ENCODE measurements around the gene PEX16.

Gene PEX16

DNA sequence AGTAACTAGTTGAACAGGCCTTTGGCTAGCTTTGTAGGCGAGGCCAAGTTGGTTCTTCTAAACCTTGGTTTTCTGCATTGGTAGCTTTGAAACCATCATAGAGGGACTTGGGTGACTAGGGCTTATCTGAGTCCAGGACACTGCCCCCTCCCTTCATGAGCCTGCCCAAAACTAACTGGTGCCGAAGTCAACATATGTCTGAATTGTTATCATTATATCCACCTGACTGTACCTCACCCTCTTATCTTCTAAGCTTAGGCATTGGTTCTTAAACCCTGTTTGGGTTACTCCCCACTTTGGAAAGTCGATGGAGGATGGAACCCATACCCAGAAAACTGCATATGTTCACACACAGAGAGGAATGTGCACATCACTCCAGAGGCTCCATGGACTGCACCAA lies 39.8 kb downstream of the PEX16 start:
- H3K27ac ChIP-seq = no peak overlapping the region
- TF ChIP-seq, protein P1, sequence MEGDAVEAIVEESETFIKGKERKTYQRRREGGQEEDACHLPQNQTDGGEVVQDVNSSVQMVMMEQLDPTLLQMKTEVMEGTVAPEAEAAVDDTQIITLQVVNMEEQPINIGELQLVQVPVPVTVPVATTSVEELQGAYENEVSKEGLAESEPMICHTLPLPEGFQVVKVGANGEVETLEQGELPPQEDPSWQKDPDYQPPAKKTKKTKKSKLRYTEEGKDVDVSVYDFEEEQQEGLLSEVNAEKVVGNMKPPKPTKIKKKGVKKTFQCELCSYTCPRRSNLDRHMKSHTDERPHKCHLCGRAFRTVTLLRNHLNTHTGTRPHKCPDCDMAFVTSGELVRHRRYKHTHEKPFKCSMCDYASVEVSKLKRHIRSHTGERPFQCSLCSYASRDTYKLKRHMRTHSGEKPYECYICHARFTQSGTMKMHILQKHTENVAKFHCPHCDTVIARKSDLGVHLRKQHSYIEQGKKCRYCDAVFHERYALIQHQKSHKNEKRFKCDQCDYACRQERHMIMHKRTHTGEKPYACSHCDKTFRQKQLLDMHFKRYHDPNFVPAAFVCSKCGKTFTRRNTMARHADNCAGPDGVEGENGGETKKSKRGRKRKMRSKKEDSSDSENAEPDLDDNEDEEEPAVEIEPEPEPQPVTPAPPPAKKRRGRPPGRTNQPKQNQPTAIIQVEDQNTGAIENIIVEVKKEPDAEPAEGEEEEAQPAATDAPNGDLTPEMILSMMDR (conservative IDR thresholded peaks at IDR 0.05) = no peak

DNA sequence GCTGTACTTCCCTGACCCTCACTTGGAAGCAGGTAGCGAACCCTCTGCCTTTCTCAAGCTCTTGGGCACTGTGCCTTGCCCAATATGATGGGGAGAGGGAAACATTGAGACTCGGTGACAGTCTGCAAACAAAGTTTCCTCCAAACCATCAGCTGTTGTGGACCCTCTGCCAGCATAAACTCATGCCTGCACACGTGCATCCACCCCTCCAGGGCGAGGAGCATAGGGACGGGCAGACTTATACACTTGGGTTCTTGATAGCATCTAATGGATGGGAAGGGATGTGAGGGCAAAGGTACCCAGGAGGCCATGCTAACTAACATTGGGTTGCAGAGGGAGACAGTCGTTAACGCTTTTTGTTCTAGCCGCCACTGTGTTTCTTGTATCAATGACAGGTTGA lies 40.5 kb downstream of the PEX16 start:
- TF ChIP-seq, protein P1 (conservative IDR thresholded peaks at IDR 0.05) = no peak
- H3K27ac ChIP-seq = no peak overlapping the region

DNA sequence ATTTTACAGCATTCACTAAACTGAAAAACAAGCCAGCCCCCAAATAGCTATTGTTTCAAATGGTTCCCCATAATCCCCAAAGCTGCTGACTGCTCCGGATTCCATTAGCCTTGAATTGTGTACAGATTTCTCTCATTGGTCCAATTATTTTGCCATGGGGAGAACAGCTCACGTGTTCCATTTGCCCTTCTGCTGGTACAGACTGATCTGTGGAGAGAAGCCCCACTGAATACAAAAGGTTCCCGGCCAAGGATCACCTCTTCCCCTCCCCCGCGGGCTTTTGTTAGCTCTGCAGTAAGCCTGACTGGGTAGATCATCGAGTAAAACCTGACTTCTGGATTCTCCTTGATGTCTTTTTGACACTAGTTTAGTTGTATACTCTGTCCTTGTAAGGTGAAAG lies 41.3 kb downstream of the PEX16 start:
- H3K27ac ChIP-seq = no peak overlapping the region
- TF ChIP-seq, protein P1 (conservative IDR thresholded peaks at IDR 0.05) = no peak

DNA sequence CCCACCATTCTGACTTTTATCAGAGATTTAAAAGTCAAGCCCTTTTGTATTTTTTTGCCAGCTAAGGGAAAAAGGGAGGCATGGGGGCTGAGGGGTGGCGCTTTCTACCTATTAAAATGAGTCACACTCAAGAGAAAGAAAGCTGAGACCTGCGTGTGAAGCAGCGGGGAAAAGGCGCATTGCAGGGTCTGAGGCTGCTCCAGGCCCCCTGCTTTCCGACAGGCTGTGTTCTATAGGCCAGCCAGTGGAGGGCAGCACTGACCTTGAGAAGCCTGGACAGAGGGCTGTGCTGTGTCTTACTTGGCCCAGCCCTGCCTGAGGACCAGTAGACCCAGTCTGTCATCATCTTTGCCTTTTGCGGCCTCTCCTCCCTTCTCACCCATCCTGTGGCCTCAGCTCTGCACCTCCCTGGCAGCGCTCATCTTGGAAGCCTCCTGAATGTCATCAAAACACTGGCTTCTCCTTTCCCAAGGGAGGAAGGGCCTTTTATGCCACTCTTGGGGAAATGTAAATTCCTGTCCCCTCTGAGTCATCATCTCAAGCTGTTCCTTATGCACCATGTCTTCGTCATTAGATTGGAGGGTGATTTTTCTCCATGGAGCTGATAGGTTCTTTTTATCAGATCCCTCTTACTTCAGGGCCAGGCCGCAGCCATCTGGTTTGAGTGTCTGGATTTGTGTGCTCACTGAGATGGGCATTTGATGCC lies 44.9 kb downstream of the PEX16 start:
- no peak overlapping the region for H3K27ac ChIP-seq
- TF ChIP-seq, protein P1 (conservative IDR thresholded peaks at IDR 0.05) = peak; percentile 76

DNA sequence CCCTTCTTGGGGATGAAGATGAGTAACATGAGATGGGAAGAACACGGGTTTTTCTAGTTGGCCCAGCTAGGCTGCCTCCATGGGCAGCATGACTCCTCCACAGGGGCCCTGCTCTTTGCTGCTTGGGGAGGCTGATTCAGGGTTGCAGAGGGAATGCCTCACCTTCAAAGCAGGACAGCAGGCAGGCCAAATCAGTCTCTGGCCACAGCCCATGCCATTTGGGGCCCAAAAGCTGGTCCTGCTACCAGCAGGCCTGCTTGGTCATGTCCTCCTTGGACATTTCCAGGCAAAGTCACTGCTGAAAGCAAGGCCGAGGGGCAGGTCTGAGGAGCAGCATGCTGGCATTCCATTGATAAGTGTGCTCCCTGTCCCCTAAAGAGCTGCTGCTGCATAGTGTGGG lies 46.0 kb downstream of the PEX16 start:
- H3K27ac ChIP-seq = no peak overlapping the region
- TF ChIP-seq, protein P1 (conservative IDR thresholded peaks at IDR 0.05) = no peak

DNA sequence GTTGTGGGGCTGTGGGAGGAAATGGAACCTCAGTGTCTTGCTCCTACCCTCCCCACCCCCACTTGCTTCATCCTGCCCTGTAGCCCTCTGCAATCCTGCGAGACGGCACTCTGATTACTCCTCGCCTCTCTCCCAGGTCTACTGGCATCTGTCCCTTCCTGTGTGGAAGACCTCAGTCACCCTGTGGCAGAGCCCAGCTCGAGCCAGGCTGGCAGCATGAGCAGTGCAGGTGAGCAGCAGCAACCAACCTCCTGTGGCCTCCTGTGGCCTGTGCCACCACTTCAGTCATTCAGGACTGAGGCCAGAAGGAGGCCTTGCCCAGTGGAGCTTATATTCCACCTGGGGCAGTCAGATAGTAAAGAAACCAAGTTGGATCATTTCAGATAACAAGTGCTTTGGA lies 47.0 kb downstream of the PEX16 start:
- TF ChIP-seq, protein P1 (conservative IDR thresholded peaks at IDR 0.05) = no peak
- H3K27ac ChIP-seq = no peak overlapping the region

DNA sequence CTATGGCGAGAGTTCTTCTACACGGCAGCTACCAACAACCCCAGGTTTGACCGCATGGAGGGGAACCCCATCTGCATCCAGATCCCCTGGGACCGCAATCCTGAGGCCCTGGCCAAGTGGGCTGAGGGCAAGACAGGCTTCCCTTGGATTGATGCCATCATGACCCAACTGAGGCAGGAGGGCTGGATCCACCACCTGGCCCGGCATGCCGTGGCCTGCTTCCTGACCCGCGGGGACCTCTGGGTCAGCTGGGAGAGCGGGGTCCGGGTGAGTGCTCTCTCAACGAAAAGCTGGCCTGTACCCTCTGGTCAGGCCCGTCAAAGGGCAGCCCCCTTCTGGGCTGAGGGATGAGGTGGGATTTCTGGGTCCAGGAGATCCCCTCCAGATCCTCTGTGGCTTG lies 48.1 kb downstream of the PEX16 start:
- H3K27ac ChIP-seq = no peak overlapping the region
- TF ChIP-seq, protein P1 (conservative IDR thresholded peaks at IDR 0.05) = no peak

All from VCaP (cell line).